HTERT RPE-1 (cell line): ENCODE data around the gene ACBD7.

Source experiments
- in situ Hi-C: fragments of 300-500 bp; cut with MboI; formaldehyde crosslinking; loops from 4 replicates; pipeline ENCODE4 v1.14.3; 2020; ENCODE audit warnings: low sequenced_read_pairs

ACBD7 gene

GRCh38 chr10:15088428-15089261 lies at the start of gene ACBD7:
Gene ACBD7 (minus strand): TSS chr10:15088776. CDS start chr10:15088728, 48 bp downstream.
- in situ Hi-C loops, result no loop called here

GRCh38 chr10:15137636-15138035 lies 49.1 kb upstream of the ACBD7 start:
- in situ Hi-C loops, result no loop called here

- in situ Hi-C loops, result no loop called here
Observed at GRCh38 chr10:15137036-15137359, 48.4 kb upstream of the ACBD7 start.

- in situ Hi-C loops, result no loop called here
Observed at GRCh38 chr10:15136129-15137035, 47.8 kb upstream of the ACBD7 start.

- in situ Hi-C loops, result no loop called here
Observed at GRCh38 chr10:15131330-15131729, 42.8 kb upstream of the ACBD7 start.

- in situ Hi-C loops, result no loop called here
Observed at GRCh38 chr10:15124908-15125307, 36.3 kb upstream of the ACBD7 start.

GRCh38 chr10:15124190-15124589 lies 35.6 kb upstream of the ACBD7 start:
- in situ Hi-C loops, result no loop called here

- in situ Hi-C loops, result no loop called here
Observed at GRCh38 chr10:15123749-15124184, 35.2 kb upstream of the ACBD7 start.

GRCh38 chr10:15122477-15123030 lies 34.0 kb upstream of the ACBD7 start:
- in situ Hi-C loops, result no loop called here

GRCh38 chr10:15121707-15122106 lies 33.1 kb upstream of the ACBD7 start:
- in situ Hi-C loops, result no loop called here

- in situ Hi-C loops, result no loop called here
Observed at GRCh38 chr10:15120523-15120922, 31.9 kb upstream of the ACBD7 start.

GRCh38 chr10:15118615-15119014 lies 30.0 kb upstream of the ACBD7 start:
- in situ Hi-C loops, result no loop called here

- in situ Hi-C loops, result no loop called here
Observed at GRCh38 chr10:15116225-15116624, 27.6 kb upstream of the ACBD7 start.

- in situ Hi-C loops, result no loop called here
Observed at GRCh38 chr10:15113766-15114165, 25.2 kb upstream of the ACBD7 start.

- in situ Hi-C loops, result no loop called here
Observed at GRCh38 chr10:15112657-15113056, 24.1 kb upstream of the ACBD7 start.

GRCh38 chr10:15106352-15107013 lies 17.9 kb upstream of the ACBD7 start:
- in situ Hi-C loops, result no loop called here

GRCh38 chr10:15103513-15103912 lies 14.9 kb upstream of the ACBD7 start:
- in situ Hi-C loops, result no loop called here

GRCh38 chr10:15099886-15100285 lies 11.3 kb upstream of the ACBD7 start:
- in situ Hi-C loops, result no loop called here

- in situ Hi-C loops, result no loop called here
Observed at GRCh38 chr10:15097011-15097812, 8.6 kb upstream of the ACBD7 start, which contains the start of gene RPP38. Gene RPP38 (plus strand): TSS chr10:15097355. CDS start chr10:15103315, 5,960 bp downstream.

GRCh38 chr10:15096661-15097010 lies 8.1 kb upstream of the ACBD7 start:
- in situ Hi-C loops, result no loop called here
